Measurements from ENCODE around the gene CMKLR1.

The CMKLR1 gene

DNA sequence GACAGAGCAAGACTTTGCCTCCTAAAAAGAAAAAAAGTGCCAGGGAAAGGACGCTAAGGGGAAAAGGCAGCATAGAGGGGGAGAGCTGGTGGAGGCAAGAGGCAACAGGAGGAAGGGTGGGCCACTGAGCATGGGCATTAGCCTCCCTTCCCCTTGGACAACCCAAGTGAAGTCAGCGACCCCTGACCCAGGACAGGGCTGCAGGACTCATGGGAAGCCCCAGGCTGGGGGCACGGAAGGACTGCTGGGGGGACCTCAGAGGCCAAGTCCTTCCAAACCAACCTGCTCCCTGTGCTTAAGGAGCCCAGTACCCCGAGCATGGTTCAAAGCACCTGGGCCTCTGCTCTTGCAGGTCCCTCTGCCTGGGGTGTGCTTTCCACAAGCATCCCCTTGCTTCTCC lies 27.5 kb downstream of the CMKLR1 start:
- Mint-ChIP-seq H3K36me3 (ENCODE audit: low read depth) (no peaks in the 10 kb centered on the region), H3K9me3 (no peaks in the 10 kb centered on the region), H3K27ac (no peak overlapping the region), H3K27me3 (ENCODE audit: low read depth, poor library complexity) (peaks cover 2% of the 10 kb centered on the region), H3K4me3 (no peak overlapping the region), H3K4me1 (peaks cover 60% of the 10 kb centered on the region)
- DNase-seq, result no peak
- TF ChIP-seq, protein P1, sequence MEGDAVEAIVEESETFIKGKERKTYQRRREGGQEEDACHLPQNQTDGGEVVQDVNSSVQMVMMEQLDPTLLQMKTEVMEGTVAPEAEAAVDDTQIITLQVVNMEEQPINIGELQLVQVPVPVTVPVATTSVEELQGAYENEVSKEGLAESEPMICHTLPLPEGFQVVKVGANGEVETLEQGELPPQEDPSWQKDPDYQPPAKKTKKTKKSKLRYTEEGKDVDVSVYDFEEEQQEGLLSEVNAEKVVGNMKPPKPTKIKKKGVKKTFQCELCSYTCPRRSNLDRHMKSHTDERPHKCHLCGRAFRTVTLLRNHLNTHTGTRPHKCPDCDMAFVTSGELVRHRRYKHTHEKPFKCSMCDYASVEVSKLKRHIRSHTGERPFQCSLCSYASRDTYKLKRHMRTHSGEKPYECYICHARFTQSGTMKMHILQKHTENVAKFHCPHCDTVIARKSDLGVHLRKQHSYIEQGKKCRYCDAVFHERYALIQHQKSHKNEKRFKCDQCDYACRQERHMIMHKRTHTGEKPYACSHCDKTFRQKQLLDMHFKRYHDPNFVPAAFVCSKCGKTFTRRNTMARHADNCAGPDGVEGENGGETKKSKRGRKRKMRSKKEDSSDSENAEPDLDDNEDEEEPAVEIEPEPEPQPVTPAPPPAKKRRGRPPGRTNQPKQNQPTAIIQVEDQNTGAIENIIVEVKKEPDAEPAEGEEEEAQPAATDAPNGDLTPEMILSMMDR (IDR thresholded peaks at IDR 0.05), result no peak

DNA sequence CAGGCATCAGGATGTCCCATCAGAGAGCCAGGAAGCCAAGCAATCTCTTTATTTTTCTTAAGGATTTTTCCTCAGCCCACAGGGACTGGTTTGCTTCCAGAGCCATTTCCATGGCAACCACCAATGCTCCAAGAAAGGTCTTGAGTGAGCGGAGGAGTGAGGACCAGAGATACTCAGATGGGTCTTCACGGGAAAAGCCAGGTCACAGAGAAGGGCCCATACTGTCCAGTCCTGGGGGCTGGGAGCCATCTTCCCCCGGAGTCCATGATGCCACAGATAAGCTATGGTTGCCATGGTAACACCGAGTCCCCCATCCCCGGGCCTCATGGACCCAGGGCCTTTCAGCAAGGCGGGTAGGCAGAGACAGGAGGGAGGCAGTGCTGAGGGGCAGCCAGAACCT lies 28.6 kb downstream of the CMKLR1 start:
- Mint-ChIP-seq H3K27ac (no peak overlapping the region), H3K4me1 (peaks cover 64% of the 10 kb centered on the region)
- DNase-seq, result no peak

DNA sequence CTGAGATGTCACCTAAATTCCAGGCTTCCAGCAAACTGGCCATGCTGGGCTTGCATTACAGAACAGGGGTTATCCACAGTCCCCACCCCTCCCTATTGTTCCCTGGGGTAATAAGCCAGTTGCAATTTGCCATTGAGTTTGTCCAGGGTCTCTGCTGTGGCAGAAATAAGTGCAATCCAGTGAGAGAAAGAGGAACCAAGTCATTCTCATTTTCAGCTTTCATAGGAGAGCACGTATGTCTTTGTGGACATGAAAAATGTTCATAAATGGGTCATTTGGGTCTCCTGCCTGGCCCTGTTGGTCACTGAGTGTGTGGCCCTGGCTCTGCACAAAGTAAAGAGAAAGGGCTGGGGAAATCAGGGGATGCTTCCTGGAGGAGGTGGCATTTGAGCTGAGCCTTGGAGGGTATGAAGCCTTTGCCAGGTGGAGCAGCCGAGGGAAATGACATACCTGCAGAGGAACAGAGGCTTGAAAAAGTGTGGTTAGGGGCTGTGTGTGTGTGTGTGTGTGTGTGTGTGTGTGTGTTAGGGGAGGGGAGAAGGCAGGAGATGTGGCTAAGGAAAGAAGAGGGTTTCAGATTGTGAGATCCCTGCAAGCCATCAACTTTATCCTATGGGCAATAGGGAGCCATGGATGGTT lies 29.3 kb downstream of the CMKLR1 start:
- H3K9me3 Mint-ChIP-seq, result no peaks in the 10 kb centered on the region
- no peaks in the 10 kb centered on the region for H3K36me3 Mint-ChIP-seq (ENCODE audit: low read depth)

More for the DNA sequence above, 28.6 kb downstream of the CMKLR1 start:
- Mint-ChIP-seq H3K27me3 (ENCODE audit: low read depth, poor library complexity) (peaks cover 2% of the 10 kb centered on the region), H3K36me3 (ENCODE audit: low read depth) (no peaks in the 10 kb centered on the region), H3K9me3 (no peaks in the 10 kb centered on the region), H3K4me3 (no peak overlapping the region)
- TF ChIP-seq, protein P1 (IDR thresholded peaks at IDR 0.05), result no peak

DNA sequence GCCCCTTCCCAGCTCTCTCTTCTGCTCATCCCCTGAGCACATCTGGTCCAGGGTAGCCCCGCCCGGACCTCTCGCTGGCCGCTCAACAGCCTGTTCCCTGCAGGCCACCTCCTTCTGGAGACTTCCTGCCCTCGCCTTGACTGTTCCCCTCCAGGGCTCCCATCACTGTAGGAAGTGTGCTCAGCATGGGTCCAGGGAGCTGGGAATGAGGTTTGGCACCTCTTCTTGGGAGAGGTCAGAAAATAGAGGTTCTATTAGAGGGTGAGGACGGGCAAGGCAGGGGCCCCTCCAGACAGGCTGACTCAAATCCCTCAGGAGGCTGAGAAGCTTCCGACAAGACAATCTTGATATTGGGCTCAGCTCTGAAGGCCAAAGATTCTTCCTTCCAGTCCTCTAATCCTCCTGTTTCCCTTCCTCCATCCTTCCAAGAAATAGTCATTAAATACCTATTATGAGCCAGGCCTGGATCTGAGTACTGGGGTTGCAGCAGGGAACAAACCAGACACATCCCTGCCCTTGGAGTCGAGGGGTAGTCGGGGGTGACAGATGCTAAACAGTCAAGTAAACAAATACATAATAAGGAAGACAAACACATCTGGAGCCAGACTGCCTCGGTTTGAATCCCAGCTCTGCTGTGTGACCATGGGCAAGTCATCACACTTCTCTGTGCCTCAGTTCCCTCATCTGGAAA lies 30.6 kb downstream of the CMKLR1 start:
- Mint-ChIP-seq H3K27ac (no peak overlapping the region), H3K36me3 (ENCODE audit: low read depth) (no peaks in the 10 kb centered on the region), H3K9me3 (no peaks in the 10 kb centered on the region), H3K4me3 (no peak overlapping the region), H3K27me3 (ENCODE audit: low read depth, poor library complexity) (peaks cover 3% of the 10 kb centered on the region), H3K4me1 (peaks cover 76% of the 10 kb centered on the region)
- TF ChIP-seq, protein P1 (IDR thresholded peaks at IDR 0.05), result no peak
- DNase-seq, result no peak

More for the DNA sequence above, 29.3 kb downstream of the CMKLR1 start:
- peaks cover 2% of the 10 kb centered on the region for H3K27me3 Mint-ChIP-seq (ENCODE audit: low read depth, poor library complexity)
- TF ChIP-seq, protein P1 (IDR thresholded peaks at IDR 0.05), result no peak
- DNase-seq, result no peak
- peak overlapping the region; percentile 42 for H3K27ac Mint-ChIP-seq
- H3K4me3 Mint-ChIP-seq, result no peak overlapping the region
- peaks cover 71% of the 10 kb centered on the region for H3K4me1 Mint-ChIP-seq

DNA sequence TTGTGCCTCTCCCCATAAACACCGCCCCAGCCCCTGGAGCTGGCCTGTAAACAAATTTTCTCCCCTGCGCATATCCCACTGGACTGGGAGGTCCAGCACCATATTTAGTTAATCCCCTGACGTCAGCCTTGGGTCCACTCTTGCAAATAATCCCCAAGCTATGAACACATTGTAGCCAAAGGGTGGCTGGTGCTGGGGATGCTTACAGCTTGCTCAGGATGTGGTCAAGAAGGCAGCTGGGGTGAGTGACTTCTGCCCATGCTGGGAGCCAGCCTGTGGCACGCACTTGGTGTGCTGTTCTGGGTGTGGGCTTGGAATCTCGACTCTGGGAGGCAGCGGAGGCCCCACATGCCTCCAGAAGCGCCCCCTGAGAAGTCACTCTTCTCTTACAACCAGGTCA lies 32.1 kb downstream of the CMKLR1 start:
- no peak for DNase-seq
- H3K36me3 Mint-ChIP-seq (ENCODE audit: low read depth), result no peaks in the 10 kb centered on the region
- peaks cover 8% of the 10 kb centered on the region for H3K27me3 Mint-ChIP-seq (ENCODE audit: low read depth, poor library complexity)
- H3K4me3 Mint-ChIP-seq, result no peak overlapping the region
- no peaks in the 10 kb centered on the region for H3K9me3 Mint-ChIP-seq
- no peak overlapping the region for H3K27ac Mint-ChIP-seq
- H3K4me1 Mint-ChIP-seq, result peaks cover 76% of the 10 kb centered on the region
- TF ChIP-seq, protein P1 (IDR thresholded peaks at IDR 0.05), result no peak

DNA sequence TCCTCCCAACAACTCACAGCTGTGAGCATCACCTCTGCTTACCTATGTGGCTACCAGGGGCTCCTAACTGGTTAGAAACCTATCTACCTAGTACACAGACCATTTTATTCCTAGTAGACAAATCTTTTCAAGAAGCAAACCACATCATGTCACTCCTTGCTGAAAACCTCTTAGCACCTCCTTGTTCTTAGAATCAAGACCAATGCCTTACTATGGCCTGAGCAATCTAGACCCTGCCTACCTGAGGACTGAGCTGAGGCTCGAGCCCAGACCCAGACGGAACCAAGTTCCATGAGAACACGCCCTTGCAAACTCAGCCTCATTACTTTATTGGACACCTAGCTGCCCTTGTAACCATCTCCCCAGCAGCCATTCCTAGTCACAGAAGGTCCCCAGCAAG lies 32.6 kb downstream of the CMKLR1 start:
- Mint-ChIP-seq H3K27ac (no peak overlapping the region), H3K9me3 (no peaks in the 10 kb centered on the region), H3K36me3 (ENCODE audit: low read depth) (no peaks in the 10 kb centered on the region), H3K4me3 (no peak overlapping the region), H3K27me3 (ENCODE audit: low read depth, poor library complexity) (peaks cover 8% of the 10 kb centered on the region), H3K4me1 (peaks cover 76% of the 10 kb centered on the region)
- TF ChIP-seq, protein P1 (IDR thresholded peaks at IDR 0.05), result no peak
- no peak for DNase-seq
